ENCODE measurements around the gene NUBP1.

The NUBP1 gene

GRCh38 chr16:10808850-10809249 is 65.2 kb downstream of the NUBP1 start:
- DNase-seq = no peak

GRCh38 chr16:10809706-10810105 is 66.1 kb downstream of the NUBP1 start:
- DNase-seq = no peak

GRCh38 chr16:10812312-10813098 is 68.9 kb downstream of the NUBP1 start:
- no peak for DNase-seq

- DNase-seq = no peak
Measured at GRCh38 chr16:10813099-10813455, 69.4 kb downstream of the NUBP1 start.

- DNase-seq = no peak
Measured at GRCh38 chr16:10817514-10817913, 73.9 kb downstream of the NUBP1 start.

GRCh38 chr16:10817963-10818941 is 74.6 kb downstream of the NUBP1 start, which contains the start of gene TVP23A:
Gene TVP23A, minus strand, starts transcription at chr16:10818794. Its CDS starts 301 bp downstream, at chr16:10818493.
- no peak for DNase-seq
